Cardiac fibroblast (primary cell): ENCODE data around the gene RAB31.

Source experiments
- DNase-seq, 2 donors: peaks; one replicate each; pipeline versions ENCODE4 v3.0.0 to v3.0.0-alpha.2; 2010; ENCODE audit warnings: low read depth in 2 of 2
- H3K4me3 ChIP-seq, 2 donors: replicated peaks in 1 of 2; 1 replicate in 1 of 2; 2 replicates in 1 of 2; pipeline ENCODE4 v1.5.1; 2011; ENCODE audit warnings: low read depth in 2 of 2, low read length in 2 of 2, mild to moderate bottlenecking in 2 of 2, moderate library complexity in 1 of 2
- TF ChIP-seq, protein P1 (sequence below): IDR thresholded peaks from one replicate; pipeline ENCODE4 v1.5.1; 2011; ENCODE audit warnings: low read depth, mild to moderate bottlenecking, low read length, inconsistent platforms

The RAB31 gene

GRCh38 chr18:9869715-9870430 is 161.8 kb downstream of the RAB31 start:
- no peak overlapping the region for H3K4me3 ChIP-seq
- TF ChIP-seq, protein P1, sequence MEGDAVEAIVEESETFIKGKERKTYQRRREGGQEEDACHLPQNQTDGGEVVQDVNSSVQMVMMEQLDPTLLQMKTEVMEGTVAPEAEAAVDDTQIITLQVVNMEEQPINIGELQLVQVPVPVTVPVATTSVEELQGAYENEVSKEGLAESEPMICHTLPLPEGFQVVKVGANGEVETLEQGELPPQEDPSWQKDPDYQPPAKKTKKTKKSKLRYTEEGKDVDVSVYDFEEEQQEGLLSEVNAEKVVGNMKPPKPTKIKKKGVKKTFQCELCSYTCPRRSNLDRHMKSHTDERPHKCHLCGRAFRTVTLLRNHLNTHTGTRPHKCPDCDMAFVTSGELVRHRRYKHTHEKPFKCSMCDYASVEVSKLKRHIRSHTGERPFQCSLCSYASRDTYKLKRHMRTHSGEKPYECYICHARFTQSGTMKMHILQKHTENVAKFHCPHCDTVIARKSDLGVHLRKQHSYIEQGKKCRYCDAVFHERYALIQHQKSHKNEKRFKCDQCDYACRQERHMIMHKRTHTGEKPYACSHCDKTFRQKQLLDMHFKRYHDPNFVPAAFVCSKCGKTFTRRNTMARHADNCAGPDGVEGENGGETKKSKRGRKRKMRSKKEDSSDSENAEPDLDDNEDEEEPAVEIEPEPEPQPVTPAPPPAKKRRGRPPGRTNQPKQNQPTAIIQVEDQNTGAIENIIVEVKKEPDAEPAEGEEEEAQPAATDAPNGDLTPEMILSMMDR = no peak
- peak; percentile 82 to 86 for DNase-seq

GRCh38 chr18:9870431-9871008 is 162.4 kb downstream of the RAB31 start:
- no peak overlapping the region for H3K4me3 ChIP-seq
- TF ChIP-seq, protein P1 = no peak
- DNase-seq = no peak

- no peak for DNase-seq
- no peak overlapping the region for H3K4me3 ChIP-seq
- TF ChIP-seq, protein P1 = no peak
Observed at GRCh38 chr18:9871244-9871746, 163.2 kb downstream of the RAB31 start.

DNA sequence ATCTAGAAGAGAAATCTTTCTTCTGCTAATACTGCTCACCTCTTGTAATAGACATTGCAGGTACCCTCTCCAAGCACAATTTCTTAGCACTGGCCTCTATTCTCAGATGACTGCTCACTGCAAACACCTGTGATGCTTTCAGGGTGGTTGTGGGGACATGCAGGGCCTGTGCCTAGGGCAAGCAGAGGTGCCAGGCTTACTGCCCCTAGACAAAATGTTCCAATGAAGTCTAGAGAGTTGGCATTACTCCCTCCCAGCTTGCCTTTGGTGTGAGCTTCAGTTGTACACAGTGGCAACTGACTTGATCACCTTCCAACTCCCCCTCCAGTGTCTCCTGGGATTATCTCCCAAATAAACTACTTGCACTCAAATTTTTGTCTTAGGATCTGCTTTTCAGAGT is 164.7 kb downstream of the RAB31 start:
- no peak overlapping the region for H3K4me3 ChIP-seq
- DNase-seq = no peak
- TF ChIP-seq, protein P1 = no peak

GRCh38 chr18:9874728-9875127 is 166.6 kb downstream of the RAB31 start:
- peak in 1 of 2 donors; percentile 58 for DNase-seq
- H3K4me3 ChIP-seq = no peak overlapping the region
- TF ChIP-seq, protein P1 = no peak

- TF ChIP-seq, protein P1 = no peak
- no peak for DNase-seq
- H3K4me3 ChIP-seq = no peak overlapping the region
Observed at GRCh38 chr18:9876212-9876866, 168.2 kb downstream of the RAB31 start.
